ENCODE data around the gene UNC119.
"Not testable (repeated sequence)": the region's sequence is repeated elsewhere in the genome, so short reads cannot be mapped to it uniquely, and the experiment has no call there.

UNC119 gene

DNA sequence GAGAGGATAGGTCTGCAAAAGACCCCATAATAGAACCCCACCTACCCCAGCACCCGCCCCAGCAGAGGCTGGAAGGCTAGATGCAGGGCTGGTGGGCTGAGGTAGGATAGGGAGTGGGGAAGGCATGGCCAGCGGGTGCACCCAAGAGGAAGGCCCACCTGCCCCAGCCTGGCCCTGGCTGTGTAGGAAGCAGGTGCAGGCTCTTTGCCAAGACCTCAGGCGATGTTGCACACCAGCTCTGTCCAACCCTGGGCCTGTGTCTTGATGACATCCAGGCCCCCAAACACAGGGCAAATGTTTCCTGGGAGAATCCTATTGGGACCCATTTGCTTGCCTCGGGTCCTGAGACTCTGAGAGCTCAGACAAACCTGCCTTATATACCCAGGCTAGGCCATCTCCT lies 12.2 kb downstream of the UNC119 start:
- DNase-seq = no peak

DNA sequence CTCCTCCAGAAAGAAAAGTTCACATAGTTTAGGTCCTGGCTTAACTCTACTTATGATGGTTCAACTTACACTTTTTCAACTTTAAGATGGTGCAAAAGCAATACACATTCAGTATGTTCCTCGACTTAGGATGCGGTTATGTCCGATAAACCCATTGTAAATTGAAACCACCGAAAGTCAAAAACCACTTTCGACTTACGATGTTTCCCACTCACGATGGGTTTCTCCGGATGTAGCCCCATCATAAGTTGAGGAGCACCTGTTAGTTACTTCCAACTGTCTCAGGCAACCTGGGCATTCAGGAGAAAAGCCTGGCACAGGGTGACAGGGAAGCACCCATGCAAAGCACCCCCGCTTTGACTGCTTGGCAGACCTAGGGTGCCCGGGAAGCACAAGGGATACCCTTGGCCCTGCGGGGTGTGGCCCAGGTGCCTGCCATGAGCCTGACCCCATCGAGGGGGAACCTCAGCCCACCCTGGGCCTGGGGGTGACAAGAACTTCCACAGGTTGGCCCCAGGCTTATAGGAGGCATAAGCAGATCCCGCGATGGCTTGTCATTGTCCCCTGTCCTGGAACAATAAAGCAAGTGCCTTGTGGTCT lies 14.0 kb downstream of the UNC119 start:
- no peak for DNase-seq

DNA sequence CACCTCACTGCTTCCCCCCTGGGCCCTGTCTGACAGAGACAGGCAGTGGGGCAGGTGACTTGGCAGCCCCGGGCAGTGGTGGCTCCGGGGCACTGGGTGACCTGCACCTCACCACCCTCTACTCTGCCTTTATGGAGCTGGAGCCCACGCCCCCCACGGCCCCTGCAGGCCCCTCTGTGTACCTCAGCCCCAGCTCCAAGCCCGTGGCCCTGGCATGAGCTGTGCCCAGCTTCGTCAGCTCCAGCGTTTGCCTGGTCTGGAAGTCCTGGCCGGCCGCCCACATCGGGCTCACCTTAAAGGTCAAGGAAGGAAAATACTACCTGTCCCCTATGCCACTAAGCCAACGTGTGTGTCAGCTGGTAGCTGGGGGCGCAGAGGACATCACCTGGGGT lies 15.2 kb downstream of the UNC119 start:
- no peak for DNase-seq

DNA sequence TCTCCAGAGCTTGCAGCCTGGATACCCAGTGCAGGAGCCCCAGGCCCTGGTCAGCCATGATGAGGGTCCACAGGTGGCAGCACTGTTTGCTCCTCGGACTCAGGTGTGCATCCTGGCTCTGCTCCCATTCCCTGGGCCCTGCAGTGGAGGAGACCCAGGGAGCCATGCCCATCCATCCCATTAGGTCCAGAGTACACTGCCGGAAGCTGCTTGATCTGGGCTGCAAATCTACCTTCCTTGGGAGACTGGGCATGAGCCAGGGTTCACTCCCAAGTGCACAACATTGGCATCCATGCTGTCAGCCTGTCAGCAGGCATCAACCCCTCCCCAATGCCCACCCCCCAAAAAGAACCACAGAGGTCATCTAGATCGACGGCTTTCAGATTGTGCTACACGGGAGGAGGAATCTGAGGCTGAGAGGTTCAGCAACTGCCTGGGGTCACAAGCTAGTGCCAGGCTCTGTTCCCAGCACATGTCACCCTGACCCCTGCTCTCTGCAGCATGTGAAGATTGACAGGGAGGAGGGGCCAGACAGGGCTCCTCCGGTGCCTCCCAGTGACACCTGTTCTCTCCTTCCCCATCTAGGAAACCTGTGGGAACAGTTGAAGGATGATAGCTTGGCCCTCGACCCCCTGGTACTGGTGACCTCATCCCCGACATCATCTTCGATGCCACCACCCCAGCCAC lies 15.7 kb downstream of the UNC119 start:
- no peak for DNase-seq

DNA sequence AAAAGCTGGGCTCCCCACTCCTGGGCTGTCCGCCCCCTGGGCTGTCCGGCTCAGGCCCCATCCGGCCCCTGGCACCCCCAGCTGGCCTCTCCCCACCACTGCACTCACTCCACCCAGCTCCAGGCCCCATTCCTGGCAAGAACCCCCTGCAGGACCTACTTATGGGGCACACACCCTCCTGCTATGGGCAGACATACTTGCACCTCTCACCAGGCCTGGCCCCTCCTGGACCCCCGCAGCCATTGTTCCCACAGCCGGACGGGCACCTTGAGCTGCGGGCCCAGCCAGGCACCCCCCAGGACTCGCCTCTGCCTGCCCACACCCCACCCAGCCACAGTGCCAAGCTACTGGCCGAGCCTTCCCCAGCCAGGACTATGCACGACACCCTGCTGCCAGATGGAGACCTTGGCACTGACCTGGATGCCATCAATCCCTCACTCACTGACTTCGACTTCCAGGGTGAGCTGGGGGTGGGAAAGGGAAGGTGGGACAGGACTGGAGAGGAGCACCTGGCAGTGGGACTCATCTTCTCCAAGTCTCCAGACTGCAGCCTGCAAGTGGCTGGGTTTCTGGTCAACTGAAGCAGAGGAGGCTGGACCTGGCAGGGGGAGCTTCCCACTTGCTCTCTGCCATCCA lies 17.6 kb downstream of the UNC119 start:
- DNase-seq = no peak

DNA sequence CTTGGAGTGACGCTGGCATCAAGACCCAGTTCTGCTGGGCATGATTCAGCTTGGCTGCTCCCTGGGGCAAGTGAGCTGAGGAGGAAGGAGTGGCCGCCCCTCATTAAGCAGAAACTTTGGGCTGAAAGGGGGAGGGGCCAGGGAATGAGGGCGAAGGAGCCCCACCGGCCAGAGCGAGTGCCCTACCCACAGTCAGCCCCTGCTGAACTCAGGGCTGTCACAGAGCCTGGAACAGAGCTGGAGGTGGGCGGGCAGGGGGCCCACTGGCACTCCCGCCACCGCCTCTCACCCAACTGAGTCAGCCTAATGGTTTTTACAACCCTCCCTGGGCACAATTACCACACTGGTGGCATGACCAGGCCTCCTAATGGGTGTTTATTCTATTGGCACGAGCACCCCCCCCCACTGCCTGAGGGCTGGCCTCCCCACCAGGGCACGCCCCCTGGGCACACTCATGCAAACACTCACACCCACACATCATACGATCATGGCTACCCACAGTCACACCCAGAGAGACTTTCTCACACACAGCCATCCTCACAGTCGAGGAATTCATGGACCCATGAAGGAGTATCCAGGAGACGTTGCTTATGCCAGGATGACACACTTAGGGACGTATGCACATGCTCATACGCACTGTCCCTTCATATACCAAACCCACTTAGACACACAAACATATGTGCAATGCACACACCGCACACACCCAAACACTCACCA lies 19.2 kb downstream of the UNC119 start:
- DNase-seq = no peak

DNA sequence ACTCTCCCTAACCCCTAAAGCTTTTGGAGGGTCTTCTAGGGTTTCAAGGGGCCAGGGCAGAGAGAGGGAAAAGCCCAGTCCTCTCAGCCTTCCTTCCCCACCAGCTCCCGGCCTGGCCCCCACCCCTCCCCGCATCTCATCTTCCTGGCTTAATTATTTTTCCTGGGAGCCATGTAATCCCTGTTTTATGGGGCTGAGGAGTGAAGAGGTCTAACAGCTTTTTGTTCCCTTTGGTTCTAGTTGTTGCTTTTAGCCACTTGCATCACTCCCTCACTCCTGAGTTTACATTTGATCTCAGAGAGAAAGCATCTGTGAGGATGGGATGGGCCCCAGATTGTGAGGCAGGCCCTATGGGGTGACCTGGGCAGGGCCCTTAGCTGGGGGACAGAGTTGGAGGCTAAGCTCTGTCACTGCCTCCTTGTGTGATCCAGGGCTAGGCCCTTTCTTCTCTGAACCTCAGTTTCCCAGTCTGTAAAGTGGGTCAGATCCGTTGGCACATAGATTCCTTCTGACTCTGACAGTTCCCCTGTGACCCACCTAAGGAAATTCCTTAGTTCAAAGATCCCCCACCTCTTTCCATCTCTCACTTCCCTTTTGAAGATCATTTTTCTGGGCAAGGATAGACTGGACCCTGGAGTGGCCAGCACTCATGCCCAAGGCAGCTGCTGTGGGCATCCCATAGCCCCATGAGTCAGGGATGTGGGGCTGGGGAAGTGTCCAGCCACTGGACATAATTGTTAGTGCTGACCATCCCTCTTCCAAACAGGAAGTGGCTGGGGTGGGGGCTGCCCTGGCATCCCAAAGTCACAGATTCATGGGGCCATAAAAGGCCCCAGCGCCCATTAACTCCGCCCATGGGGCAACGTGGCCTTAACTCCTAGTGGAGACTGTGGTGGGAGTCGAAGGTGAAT lies 20.1 kb downstream of the UNC119 start:
- DNase-seq = no peak

DNA sequence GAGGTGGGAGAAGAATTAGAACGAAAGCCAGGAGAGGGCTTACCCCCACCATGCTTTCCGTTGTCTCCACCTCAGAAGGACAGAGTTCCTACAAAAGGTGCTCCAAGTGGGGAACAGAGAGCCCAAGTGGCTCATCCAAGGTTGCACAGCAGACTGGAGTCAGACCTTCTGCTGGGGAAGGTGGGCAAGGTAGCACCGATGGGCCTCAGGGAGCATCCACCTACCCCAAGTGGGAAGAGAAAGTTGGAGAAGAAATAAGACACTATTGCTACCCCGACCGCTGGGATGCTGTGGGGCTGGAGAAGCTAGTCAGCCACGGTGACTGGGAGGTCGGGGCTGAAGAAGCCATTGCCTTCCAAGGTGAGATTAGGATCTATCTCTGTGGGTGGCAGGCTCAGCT lies 21.5 kb downstream of the UNC119 start:
- no peak for DNase-seq

DNA sequence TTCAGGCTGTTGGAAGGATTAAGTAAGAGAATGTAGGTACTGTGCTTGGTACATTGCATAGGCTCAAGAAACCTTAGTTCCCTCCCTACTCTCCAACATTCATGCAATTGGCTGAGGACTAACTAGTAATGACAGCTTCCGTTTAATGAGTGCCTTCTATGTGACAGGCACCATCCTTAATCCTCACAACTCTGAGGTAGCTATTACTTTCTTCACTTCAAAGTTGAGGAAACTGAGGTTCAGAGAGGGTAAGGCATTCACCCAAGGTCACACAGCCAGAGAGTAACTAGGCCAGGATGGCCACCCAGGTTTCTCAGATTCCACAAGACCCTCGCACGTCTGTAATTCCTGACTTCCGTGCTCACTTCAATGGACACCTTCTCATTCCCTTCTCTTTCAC lies 22.2 kb downstream of the UNC119 start:
- DNase-seq = no peak

DNA sequence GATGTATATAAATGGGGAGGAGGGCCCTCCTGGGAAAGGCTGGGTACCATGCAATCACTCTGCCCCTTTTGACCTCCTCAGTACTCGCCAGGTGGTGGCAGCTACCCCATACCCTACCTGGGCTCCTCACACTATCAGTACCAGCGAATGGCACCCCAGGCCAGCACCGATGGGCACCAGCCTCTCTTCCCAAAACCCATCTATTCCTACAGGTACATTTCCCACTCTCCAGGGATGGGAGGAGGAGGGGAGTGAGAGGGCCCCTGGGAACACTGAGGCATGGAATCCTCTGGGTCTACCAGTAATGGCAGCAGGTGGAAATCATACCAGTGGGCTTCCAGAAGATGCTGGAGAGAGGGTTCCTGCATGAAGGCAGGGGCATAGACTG lies 23.4 kb downstream of the UNC119 start:
- DNase-seq = no peak

DNA sequence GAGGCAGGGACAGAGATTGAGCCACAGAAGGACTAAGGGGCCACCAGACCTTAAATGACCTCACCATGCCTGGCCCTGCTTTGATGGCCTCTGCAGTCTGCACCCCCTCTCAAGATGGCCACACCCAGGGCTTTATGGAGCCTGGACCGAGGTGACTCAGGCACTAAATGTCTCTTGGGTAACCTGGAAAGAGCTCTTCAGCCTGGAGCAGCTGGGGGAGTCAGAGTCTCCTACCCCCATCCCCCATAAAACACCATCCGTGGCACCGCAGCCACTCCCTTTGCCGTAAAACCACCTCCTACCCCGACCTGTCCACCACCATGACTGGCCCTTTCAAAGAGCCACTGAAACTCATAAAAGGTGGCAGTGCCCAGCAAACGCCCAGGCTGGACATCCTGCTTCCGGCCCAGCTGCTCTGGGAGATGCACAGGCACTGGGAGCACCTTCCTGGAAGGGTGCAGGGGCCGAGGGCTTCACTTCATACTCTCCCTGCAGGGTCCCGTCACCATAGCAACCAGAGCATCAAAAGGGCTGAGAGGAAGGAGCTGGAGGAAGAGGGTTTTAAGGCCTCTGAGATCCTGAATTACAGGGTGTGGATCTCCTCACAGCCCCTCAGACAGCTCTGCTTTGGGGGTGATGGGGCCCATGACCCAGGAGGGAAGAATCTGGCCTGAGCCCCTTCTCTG lies 24.0 kb downstream of the UNC119 start:
- DNase-seq = no peak

DNA sequence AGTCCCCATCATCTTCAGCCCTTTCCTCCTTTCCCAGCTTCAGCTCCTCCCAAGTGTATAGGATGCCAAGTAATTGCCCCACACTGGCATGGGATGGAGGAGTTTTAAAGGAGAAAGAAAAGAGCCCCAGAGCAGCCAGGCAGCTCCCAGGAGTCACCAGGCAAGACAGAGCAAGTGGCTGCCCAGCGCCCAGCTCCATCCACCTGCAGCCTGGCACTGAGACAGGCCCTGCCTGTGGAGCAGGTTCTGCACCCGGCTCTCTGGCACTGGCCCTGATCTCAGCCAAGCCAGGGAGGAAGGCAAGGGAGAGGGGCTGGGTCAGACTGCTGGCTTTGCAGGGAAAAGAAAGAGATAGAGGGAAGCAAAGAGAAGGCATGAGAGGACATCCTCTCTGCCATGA lies 24.6 kb downstream of the UNC119 start:
- DNase-seq = no peak

DNA sequence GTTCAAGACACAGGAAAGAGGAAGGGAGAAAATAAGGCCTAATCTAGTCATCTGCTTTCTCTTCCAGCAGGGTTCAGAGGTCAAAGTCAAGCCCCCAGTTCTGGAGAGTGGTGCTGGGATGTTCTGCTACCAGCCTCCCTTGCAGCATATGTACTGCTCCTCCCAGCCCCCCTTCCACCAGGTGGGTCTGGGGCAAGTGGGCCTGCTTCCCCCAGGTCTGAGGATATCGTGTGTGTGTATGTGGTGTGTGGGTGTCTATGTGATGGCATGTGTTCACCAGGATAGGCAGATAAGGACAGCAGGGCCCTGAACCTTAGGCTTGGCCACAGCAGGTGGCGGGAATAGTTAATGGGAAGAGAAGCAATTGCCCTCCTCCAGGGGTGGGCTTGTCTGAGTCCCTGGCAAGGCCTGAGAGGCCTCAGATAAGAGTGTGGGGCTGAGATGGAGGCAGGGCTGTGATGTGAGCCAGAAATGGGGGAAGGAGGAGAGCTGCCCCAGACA lies 25.2 kb downstream of the UNC119 start:
- no peak for DNase-seq

DNA sequence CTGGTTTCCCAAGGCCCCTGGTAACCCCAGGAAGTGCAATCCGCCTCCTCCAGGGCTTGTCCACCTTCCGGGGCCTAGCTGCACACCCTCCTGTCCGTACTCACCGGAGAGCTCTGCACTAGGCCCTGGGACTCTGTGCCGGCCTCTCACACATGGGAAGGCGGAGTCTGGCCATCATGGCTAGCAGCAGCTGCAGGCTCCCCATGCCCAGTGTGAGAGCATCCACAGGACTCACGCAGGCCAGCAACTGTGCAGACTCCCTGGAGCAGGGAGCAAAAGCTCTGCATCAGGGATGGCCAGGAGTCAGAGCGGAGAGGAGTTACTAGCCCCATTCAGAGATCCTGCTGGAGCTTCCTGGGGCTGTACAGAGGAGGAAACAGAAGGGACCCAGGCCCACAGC lies 26.0 kb downstream of the UNC119 start:
- no peak for DNase-seq

DNA sequence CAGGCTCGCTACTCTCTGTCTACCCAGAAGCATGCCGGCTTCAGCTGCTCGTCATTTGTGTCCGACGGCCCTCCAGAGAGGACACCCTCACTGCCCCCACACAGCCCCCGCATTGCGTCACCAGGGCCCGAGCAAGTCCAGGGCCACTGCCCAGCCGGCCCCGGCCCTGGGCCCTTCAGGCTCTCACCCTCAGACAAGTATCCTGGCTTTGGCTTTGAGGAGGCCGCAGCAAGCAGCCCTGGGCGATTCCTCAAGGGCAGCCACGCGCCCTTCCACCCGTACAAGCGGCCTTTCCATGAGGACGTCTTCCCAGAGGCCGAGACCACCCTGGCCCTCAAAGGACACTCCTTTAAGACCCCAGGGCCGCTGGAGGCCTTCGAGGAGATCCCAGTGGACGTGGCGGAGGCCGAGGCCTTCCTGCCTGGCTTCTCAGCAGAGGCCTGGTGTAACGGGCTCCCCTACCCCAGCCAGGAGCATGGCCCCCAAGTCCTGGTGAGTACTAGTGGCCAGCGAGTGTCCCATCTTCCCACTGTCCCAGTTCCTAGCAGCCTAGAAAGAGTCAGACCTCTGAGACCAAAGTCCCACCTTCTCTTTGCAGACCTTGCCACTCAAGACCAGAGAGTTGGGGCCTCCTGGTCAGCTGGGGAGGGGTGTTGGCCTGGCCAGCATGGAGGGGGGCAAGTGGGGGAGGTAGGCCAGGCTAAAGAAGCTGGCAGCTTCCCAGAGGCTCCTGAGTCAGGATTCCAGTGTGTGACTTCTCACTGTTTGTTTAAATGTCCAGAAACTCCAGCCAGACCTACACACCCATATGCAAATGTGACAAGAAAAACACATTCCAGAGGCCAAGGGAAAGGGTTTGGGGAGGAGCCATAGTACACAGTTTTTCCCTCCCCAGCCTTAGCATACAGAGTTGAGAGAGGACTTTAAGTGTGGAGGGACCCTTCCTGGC lies 27.7 kb downstream of the UNC119 start:
- peak; percentile 48 to 79 for DNase-seq

DNA sequence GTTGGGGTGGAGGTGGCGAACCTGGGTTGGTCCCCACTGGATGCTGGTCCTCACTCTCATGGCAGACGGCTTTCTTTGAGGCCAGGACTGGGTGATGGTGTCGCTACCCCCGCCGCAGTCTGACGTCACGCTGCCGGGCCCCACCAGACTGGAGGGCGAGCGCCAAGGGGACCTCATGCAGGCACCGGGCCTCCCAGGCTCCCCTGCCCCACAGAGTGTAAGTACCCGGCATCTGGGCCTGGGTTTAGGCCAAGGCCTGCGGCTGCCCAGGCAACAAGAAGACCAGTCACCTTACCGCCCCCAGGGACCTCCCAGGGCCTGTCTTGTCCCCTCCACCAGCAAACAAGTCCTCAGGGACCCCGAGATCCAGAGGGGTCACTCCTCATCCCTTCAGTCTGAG lies 28.5 kb downstream of the UNC119 start:
- DNase-seq = no peak

DNA sequence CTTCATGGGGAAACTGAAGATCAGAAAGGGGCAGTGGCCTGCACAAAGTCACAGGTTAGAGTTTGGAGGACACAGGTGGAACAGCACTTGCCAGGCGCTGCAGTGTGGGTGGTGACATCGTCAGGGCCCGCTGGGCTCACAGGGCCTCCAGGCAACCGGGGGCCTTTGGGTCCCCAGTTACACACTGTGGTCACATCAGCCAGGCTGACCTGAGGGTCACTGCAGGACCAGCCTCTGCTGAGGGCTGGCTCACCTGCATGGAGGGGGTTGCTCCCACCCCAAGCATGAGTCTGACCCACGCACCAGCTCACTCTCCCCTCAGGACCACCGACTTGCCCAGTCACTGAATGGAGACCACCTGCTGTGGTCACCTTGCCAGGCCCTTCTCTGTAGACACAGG lies 29.2 kb downstream of the UNC119 start:
- no peak for DNase-seq

DNA sequence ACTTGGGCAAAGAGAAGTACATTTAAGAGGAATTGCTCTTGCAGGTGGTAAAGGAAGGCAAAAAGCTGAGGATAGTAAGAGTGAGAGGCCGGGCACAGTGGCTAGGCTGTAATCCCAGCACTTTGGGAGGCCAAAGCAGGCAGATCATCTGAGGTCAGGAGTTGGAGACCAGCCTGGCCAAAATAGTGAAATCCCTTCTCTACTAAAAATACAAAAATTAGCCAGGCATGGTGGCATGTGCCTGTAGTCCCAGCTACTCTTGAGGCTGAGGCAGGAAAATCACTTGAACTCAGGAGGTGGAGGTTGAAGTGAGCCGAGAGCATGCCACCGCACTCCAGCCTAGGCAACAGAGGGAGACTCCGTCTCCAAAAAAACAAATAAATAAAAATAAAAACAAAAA lies 30.1 kb downstream of the UNC119 start:
- not testable (repeated sequence) for DNase-seq

DNA sequence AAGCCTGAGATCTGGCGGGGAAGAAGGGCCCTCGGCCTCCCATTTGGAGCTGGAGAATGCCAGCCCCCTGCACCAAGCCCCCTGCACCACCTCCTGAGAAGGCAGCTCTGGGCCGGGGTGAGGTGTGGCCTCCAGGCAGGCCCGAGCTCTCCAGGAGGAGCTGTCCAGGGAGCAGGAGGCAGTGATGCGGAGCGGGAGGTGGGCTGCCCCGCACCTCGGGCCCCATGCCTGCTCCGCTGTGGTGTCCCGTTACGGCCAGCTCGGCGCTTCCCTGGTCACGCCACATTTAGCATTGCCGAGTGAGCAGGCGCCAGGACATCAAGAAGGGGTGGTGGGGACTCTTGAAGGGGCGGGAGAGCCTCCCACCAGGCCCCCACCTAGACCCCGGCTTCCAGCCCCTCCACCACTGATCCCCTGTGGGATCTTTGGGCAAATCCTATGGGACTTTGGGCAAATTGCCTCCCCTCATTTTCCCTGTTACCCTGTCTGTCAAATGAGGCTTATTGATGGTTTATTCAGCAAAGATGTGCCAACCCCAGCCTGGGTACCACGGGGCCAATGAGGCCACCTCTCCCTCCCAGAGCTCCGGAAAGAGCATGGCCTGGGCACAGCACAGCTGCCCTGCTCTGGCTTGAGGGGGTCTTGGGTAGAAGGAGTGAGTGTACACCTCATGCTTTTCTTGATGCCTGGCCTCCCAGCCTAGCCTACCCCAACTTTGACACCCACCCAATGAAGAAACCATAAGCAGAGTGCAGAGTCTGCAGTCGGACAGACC lies 30.9 kb downstream of the UNC119 start:
- peak in 1 of 2 experiments; percentile 41 for DNase-seq

DNA sequence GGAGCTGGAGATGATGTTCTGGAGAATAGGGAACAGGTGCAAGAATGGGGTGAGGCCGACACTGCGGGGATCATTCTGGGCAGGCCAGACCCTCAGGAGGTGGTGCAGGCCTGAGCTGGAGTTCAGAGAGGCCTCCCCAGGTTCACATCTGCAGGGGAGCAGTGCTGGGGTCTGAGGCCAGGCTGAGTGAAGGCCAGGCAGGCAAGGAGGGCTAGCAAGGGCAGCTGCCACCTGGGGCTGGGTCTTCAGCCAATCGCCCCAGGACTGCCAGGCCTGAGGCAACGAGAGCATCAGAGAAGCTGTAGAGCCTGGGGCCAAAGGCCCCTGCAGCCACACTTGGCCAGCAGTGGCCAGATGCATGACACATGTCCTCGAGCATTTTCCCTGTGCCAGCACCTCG lies 31.7 kb downstream of the UNC119 start:
- no peak for DNase-seq
